Smooth muscle cell of the coronary artery (primary cell): ENCODE measurements around the gene NPB. TPM values are rescaled to one million over a fixed set of nuclear protein-coding genes. Genes with fewer than 3 reads are reported as not detected.

Source experiments
- total RNA-seq: library from RNA; depleted of rRNA; stranded (reverse); fragments of >200 nt; gene quantifications from 2 replicates; pipeline ENCODE4 v1.2.3, GENCODE V29; 2014; ENCODE audit warnings: low replicate concordance

The NPB gene
- 0.23 and 0.38 TPM in 2 replicates for total RNA-seq

GRCh38 chr17:81902023-81902652 is at the start of gene NPB:
Gene NPB, plus strand, starts transcription at chr17:81902238. Its CDS starts 40 bp downstream, at chr17:81902278.

GRCh38 chr17:81859906-81860755 is 41.9 kb upstream of the NPB start, which contains the start of gene P4HB:
Gene P4HB, minus strand, starts transcription at chr17:81860535. Its CDS starts 64 bp downstream, at chr17:81860471.

GRCh38 chr17:81870981-81871386 is 31.1 kb upstream of the NPB start, which contains the start of gene ARHGDIA:
Gene ARHGDIA, minus strand, starts transcription at chr17:81871337. Its CDS starts 1,407 bp downstream, at chr17:81869930.

GRCh38 chr17:81911277-81911961 is 9.4 kb downstream of the NPB start, which contains the start of gene PCYT2:
Gene PCYT2, minus strand, starts transcription at chr17:81911399. Its CDS starts 44 bp downstream, at chr17:81911355.

GRCh38 chr17:81917565-81918332 is 15.7 kb downstream of the NPB start, which contains the start of gene SIRT7:
Gene SIRT7, minus strand, starts transcription at chr17:81918176. Its CDS starts 45 bp downstream, at chr17:81918131.

GRCh38 chr17:81927653-81928543 is 25.9 kb downstream of the NPB start, which contains the start of gene MAFG:
Gene MAFG, minus strand, starts transcription at chr17:81927735. Its CDS starts 4,550 bp downstream, at chr17:81923185.

GRCh38 chr17:81947189-81947588 is 45.2 kb downstream of the NPB start, which contains the start of gene MYADML2:
Gene MYADML2, minus strand, starts transcription at chr17:81947233. Its CDS starts 5,492 bp downstream, at chr17:81941741.

Other genes with a start within 250 kb of the NPB start
- 0.23 and 0.35 TPM in 2 replicates for gene PDE6G, start 245.7 kb upstream of the NPB start, total RNA-seq
- gene OXLD1, start 235.6 kb upstream of the NPB start, total RNA-seq: 26.7 and 35.1 TPM in 2 replicates
- gene CCDC137, start 235.5 kb upstream of the NPB start, total RNA-seq: 3.3 and 7.1 TPM in 2 replicates
- 16.7 and 42.8 TPM in 2 replicates for gene ARL16, start 218.4 kb upstream of the NPB start, total RNA-seq
- gene HGS, start 218.2 kb upstream of the NPB start, total RNA-seq: 53.1 and 66.2 TPM in 2 replicates
- 2.0 and 12.9 TPM in 2 replicates for gene MRPL12, start 198.9 kb upstream of the NPB start, total RNA-seq
- 4.7 and 11.3 TPM in 2 replicates for gene SLC25A10, start 190.0 kb upstream of the NPB start, total RNA-seq
- gene GCGR, start 98.1 kb upstream of the NPB start, total RNA-seq: not detected in 2 replicates
- gene MCRIP1, start 68.9 kb upstream of the NPB start, total RNA-seq: 85.4 and 140 TPM in 2 replicates
- 0.15 TPM in 1 of 2 replicates, not detected in the other for gene PPP1R27, start 67.2 kb upstream of the NPB start, total RNA-seq
- 997 and 1,224 TPM in 2 replicates for gene P4HB, start 41.7 kb upstream of the NPB start, total RNA-seq
- gene ARHGDIA, start 30.9 kb upstream of the NPB start, total RNA-seq: 31.6 and 123 TPM in 2 replicates
- gene ALYREF, start 10.7 kb upstream of the NPB start, total RNA-seq: 86.2 and 152 TPM in 2 replicates
- gene ANAPC11, start 10.5 kb upstream of the NPB start, total RNA-seq: 269 and 333 TPM in 2 replicates
- 42.8 and 43.9 TPM in 2 replicates for gene PCYT2, start 9.2 kb downstream of the NPB start, total RNA-seq
- 12.5 and 13.0 TPM in 2 replicates for gene SIRT7, start 15.9 kb downstream of the NPB start, total RNA-seq
- gene MAFG, start 25.5 kb downstream of the NPB start, total RNA-seq: 13.7 and 15.0 TPM in 2 replicates
- 71.8 and 225 TPM in 2 replicates for gene PYCR1, start 35.1 kb downstream of the NPB start, total RNA-seq
- not detected in 2 replicates for gene MYADML2, start 45.0 kb downstream of the NPB start, total RNA-seq
- 0.08 TPM in 1 of 2 replicates, not detected in the other for gene NOTUM, start 58.9 kb downstream of the NPB start, total RNA-seq
- gene ASPSCR1, start 75.4 kb downstream of the NPB start, total RNA-seq: 18.5 and 30.4 TPM in 2 replicates
- 15.1 and 40.5 TPM in 2 replicates for gene CENPX, start 120.6 kb downstream of the NPB start, total RNA-seq
- 11.9 and 16.7 TPM in 2 replicates for gene LRRC45, start 121.1 kb downstream of the NPB start, total RNA-seq
- 6.3 and 18.5 TPM in 2 replicates for gene RAC3, start 129.4 kb downstream of the NPB start, total RNA-seq
- gene DCXR, start 135.5 kb downstream of the NPB start, total RNA-seq: 32.1 and 45.0 TPM in 2 replicates
- 25.6 and 33.3 TPM in 2 replicates for gene RFNG, start 149.6 kb downstream of the NPB start, total RNA-seq
- gene GPS1, start 149.7 kb downstream of the NPB start, total RNA-seq: 78.2 and 111 TPM in 2 replicates
- gene DUS1L, start 163.6 kb downstream of the NPB start, total RNA-seq: 44.9 and 48.1 TPM in 2 replicates
- 38.4 and 89.0 TPM in 2 replicates for gene FASN, start 196.0 kb downstream of the NPB start, total RNA-seq